Endothelial cell of umbilical vein (primary cell): ENCODE data around the gene GABBR2.

Experiments used
- EZH2 ChIP-seq: IDR thresholded peaks from 2 replicates; pipeline ENCODE4 v1.6.1; 2012; ENCODE audit warnings: borderline replicate concordance, low read depth, mild to moderate bottlenecking, moderate library complexity, low read length, inconsistent platforms; ENCODE audit not compliant: severe bottlenecking
- POLR2A ChIP-seq: IDR thresholded peaks from 2 replicates; pipeline ENCODE4 v1.6.1; 2012; ENCODE audit warnings: low read depth, mild to moderate bottlenecking, control low read depth, low read length
- TF ChIP-seq, protein P1 (sequence below), 2 donors: IDR thresholded peaks; 1 replicate in 1 of 2; 2 replicates in 1 of 2; pipeline ENCODE4 v1.5.1; 2011; ENCODE audit warnings: low read length in 2 of 2, mild to moderate bottlenecking in 2 of 2, moderate library complexity in 2 of 2, control low read depth in 1 of 2, inconsistent platforms in 1 of 2, low read depth in 1 of 2; ENCODE audit not compliant: insufficient read depth in 1 of 2; ENCODE audit errors: extremely low read depth in 1 of 2

DNA sequence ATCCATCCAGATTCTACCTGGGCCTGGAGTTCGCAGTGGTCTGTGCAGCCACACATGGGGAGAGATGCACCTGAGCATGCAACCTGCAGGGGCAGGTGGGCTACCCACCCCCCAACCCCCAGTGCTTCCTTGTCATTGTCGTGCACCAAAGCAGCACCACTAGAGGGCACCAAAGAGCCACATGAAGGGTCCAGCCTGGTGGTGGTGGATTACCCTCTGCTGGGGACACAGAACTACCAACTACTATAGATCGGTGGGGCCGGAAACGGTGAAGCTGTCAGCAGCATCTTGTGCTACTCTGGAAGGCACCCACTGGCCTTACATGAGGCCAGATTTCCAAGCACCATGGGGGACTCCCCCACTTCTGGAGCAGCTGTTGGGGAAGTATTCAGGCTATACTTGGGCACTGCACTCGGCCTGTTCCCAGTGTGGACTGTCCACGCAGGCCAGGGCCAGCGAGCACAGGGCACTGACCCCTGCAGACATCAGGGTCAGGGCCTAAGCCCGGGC is 393.1 kb downstream of the GABBR2 start:
- TF ChIP-seq EZH2 (no peak), POLR2A (no peak)
- TF ChIP-seq, protein P1, sequence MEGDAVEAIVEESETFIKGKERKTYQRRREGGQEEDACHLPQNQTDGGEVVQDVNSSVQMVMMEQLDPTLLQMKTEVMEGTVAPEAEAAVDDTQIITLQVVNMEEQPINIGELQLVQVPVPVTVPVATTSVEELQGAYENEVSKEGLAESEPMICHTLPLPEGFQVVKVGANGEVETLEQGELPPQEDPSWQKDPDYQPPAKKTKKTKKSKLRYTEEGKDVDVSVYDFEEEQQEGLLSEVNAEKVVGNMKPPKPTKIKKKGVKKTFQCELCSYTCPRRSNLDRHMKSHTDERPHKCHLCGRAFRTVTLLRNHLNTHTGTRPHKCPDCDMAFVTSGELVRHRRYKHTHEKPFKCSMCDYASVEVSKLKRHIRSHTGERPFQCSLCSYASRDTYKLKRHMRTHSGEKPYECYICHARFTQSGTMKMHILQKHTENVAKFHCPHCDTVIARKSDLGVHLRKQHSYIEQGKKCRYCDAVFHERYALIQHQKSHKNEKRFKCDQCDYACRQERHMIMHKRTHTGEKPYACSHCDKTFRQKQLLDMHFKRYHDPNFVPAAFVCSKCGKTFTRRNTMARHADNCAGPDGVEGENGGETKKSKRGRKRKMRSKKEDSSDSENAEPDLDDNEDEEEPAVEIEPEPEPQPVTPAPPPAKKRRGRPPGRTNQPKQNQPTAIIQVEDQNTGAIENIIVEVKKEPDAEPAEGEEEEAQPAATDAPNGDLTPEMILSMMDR (IDR thresholded peaks at IDR 0.05; ENCODE audit: extremely low read depth in 1 of 2, insufficient read depth in 1 of 2, low read depth in 1 of 2, low read length in 2 of 2), result peak; percentile 91 to 93
